ENCODE data around the gene UBXN10. TPM values are rescaled to one million over a fixed set of nuclear protein-coding genes. Genes with fewer than 3 reads are reported as not detected.

The UBXN10 gene
- total and polyA plus RNA-seq, 2 of the 13 experiments (the other 11 are each of a cell fraction or from before 2014, with no cell fraction given) = 0.04 to 0.05 TPM

GRCh38 chr1:20178634-20179370 is 7.1 kb upstream of the UBXN10 start:
- peaks cover 8% of the 10 kb centered on the region; the same call in 1 of the 2 replicates for H3K4me1 ChIP-seq (ENCODE audit: insufficient read depth, low read length)
- CTCF ChIA-PET (ENCODE audit: low intra/inter-chr PET ratio, low total read pairs) = no interaction called here
- 51% methylated on average over 9 of the region's 13 CpGs for WGBS (ENCODE audit: low lambda C conversion rate)
- no peak for TF ChIP-seq MYC (CRISPR knock-in tag; IDR thresholded peaks at IDR 0.05; ENCODE audit: borderline replicate concordance)
- no peak for TF ChIP-seq SNRNP70 (IDR thresholded peaks at IDR 0.05; ENCODE audit: low read depth, low read length)
- no peak for TF ChIP-seq GLI4 (CRISPR knock-in tag; IDR thresholded peaks at IDR 0.05; ENCODE audit: borderline replicate concordance)
- TF ChIP-seq ZSCAN30 (CRISPR knock-in tag; IDR thresholded peaks at IDR 0.05) = no peak
- TF ChIP-seq ZNF605 (CRISPR knock-in tag; IDR thresholded peaks at IDR 0.05) = no peak
- no peak for TF ChIP-seq IRF2 (CRISPR knock-in tag; IDR thresholded peaks at IDR 0.05)
- no peak for TF ChIP-seq ATF3 (CRISPR knock-in tag; IDR thresholded peaks at IDR 0.05)
- no peak for TF ChIP-seq SSRP1 (CRISPR knock-in tag; IDR thresholded peaks at IDR 0.05)
- TF ChIP-seq HNF1A (IDR thresholded peaks at IDR 0.05; ENCODE audit: low read depth) = no peak
- TF ChIP-seq HNF1A (CRISPR knock-in tag; IDR thresholded peaks at IDR 0.05; ENCODE audit: borderline replicate concordance) = no peak
- TF ChIP-seq HMG20B (CRISPR knock-in tag; conservative IDR thresholded peaks at IDR 0.05) = no peak
- POLR2A ChIA-PET = no interaction called here
- no TSS peak for BruUV-seq (replicated peaks)
- no peaks in the 10 kb centered on the region for H4K20me1 ChIP-seq (ENCODE audit: insufficient read depth, low read length)
- no peak for ATAC-seq
- H3K36me3 ChIP-seq (replicated peaks in 1 of 2; ENCODE audit: control insufficient read depth in 1 of 2, insufficient read depth in 2 of 2, low read length in 2 of 2) = no peaks in the 10 kb centered on the region
- no peaks in the 10 kb centered on the region for H3K79me2 ChIP-seq (ENCODE audit: insufficient read depth, low read length)
- H3K27me3 ChIP-seq (ENCODE audit: control insufficient read depth in 1 of 2, insufficient read depth in 2 of 2, low read length in 2 of 2) = peaks cover under 1 to 35% of the 10 kb centered on the region in 2 experiments; a peak in 2 of 5 replicates
- H3K9ac ChIP-seq (ENCODE audit: insufficient read depth, low read depth, low read length) = no peak overlapping the region
- no peak overlapping the region for H2AFZ ChIP-seq (ENCODE audit: low read length)
- FAIRE-seq = no peak
- H3K27ac ChIP-seq (ENCODE audit: extremely low read length, insufficient read depth, low read length) = no peak overlapping the region
- no peak for DNase-seq (ENCODE audit: low spot score)
- no peak overlapping the region for H3K4me3 ChIP-seq (replicated peaks in 1 of 3; ENCODE audit: insufficient read depth in 1 of 3, low read depth in 2 of 3, low read length in 3 of 3)
- in situ Hi-C loops (cut with HindIII; ENCODE audit: extremely low pct_ligation_motif_present, low pct_unique_long_range_greater_than_20kb) = no loop called here
- H3K4me2 ChIP-seq (ENCODE audit: low read depth, low read length) = no peak overlapping the region
- intact Hi-C loops (cut with micrococcal nuclease; ENCODE audit: unreplicated experiment) = no loop called here
- no peaks in the 10 kb centered on the region for H3K9me3 ChIP-seq (ENCODE audit: low read length)
